H7 (cell line): ENCODE results near the gene ZC3H12A. TPM values are rescaled to one million over a fixed set of nuclear protein-coding genes. Genes with fewer than 3 reads are reported as not detected.

Experiments
- DNase-seq: peaks from one replicate; pipeline ENCODE4 v3.0.0; 2012
- H3K27me3 ChIP-seq: 2 replicates; pipeline ENCODE4 v1.6.0; 2011; ENCODE audit warnings: mild to moderate bottlenecking, low read length; ENCODE audit not compliant: control insufficient read depth, insufficient read depth
- H3K36me3 ChIP-seq: replicated peaks from 2 replicates; pipeline ENCODE4 v1.5.1; 2011; ENCODE audit warnings: low read length; ENCODE audit not compliant: control insufficient read depth, insufficient read depth
- H3K4me3 ChIP-seq: 2 replicates; pipeline ENCODE4 v1.5.1; 2011; ENCODE audit warnings: low read depth, mild to moderate bottlenecking, control low read depth, low read length, moderate library complexity; ENCODE audit not compliant: insufficient read depth
- total RNA-seq: library from RNA; depleted of rRNA; stranded (reverse); fragments of >200 nt; shearing (Covaris generic); gene quantifications from 2 replicates; pipeline ENCODE4 v1.2.3, GENCODE V29; 2014

The ZC3H12A gene
- total RNA-seq, 1 experiment from 2014 or later = 12.3 TPM

- H3K27me3 ChIP-seq = peaks cover 6% of the 10 kb centered on the region
- no peak overlapping the region for H3K4me3 ChIP-seq
- H3K36me3 ChIP-seq = no peaks in the 10 kb centered on the region
- DNase-seq = no peak
Measured at GRCh38 chr1:37442644-37443043, 31.7 kb upstream of the ZC3H12A start.

- Histone ChIP-seq H3K36me3 (no peaks in the 10 kb centered on the region), H3K4me3 (no peak overlapping the region), H3K27me3 (peaks cover 6% of the 10 kb centered on the region)
- no peak for DNase-seq
Measured at GRCh38 chr1:37446874-37447273, 27.5 kb upstream of the ZC3H12A start.

- H3K27me3 ChIP-seq = peaks cover 2% of the 10 kb centered on the region
- no peak overlapping the region for H3K4me3 ChIP-seq
- peak; percentile 63 for DNase-seq
- H3K36me3 ChIP-seq = no peaks in the 10 kb centered on the region
Measured at GRCh38 chr1:37448185-37448584, 26.2 kb upstream of the ZC3H12A start.

GRCh38 chr1:37448691-37449417, 25.5 kb upstream of the ZC3H12A start:
- DNase-seq = no peak

GRCh38 chr1:37449936-37450335, 24.4 kb upstream of the ZC3H12A start:
- no peaks in the 10 kb centered on the region for H3K36me3 ChIP-seq
- DNase-seq = no peak
- peaks cover 2% of the 10 kb centered on the region for H3K27me3 ChIP-seq
- H3K4me3 ChIP-seq = no peak overlapping the region

More at GRCh38 chr1:37448691-37449417, 25.5 kb upstream of the ZC3H12A start:
- Histone ChIP-seq H3K27me3 (peaks cover 2% of the 10 kb centered on the region), H3K36me3 (no peaks in the 10 kb centered on the region), H3K4me3 (no peak overlapping the region)

GRCh38 chr1:37452416-37452815, 22.0 kb upstream of the ZC3H12A start:
- H3K4me3 ChIP-seq = peak overlapping the region; percentile 12; the same call in 1 of the 2 replicates
- no peaks in the 10 kb centered on the region for H3K36me3 ChIP-seq
- no peaks in the 10 kb centered on the region; the same call in 1 of the 2 replicates for H3K27me3 ChIP-seq
- DNase-seq = no peak

- no peaks in the 10 kb centered on the region for H3K27me3 ChIP-seq
- H3K4me3 ChIP-seq = no peak overlapping the region
- H3K36me3 ChIP-seq = no peaks in the 10 kb centered on the region
- DNase-seq = no peak
Measured at GRCh38 chr1:37453647-37454046, 20.7 kb upstream of the ZC3H12A start.

GRCh38 chr1:37455516-37455915, 18.9 kb upstream of the ZC3H12A start:
- no peaks in the 10 kb centered on the region for H3K36me3 ChIP-seq
- DNase-seq = no peak

GRCh38 chr1:37456614-37457013, 17.8 kb upstream of the ZC3H12A start:
- Histone ChIP-seq H3K4me3 (no peak overlapping the region), H3K36me3 (no peaks in the 10 kb centered on the region), H3K27me3 (no peaks in the 10 kb centered on the region)
- no peak for DNase-seq

More at GRCh38 chr1:37455516-37455915, 18.9 kb upstream of the ZC3H12A start:
- Histone ChIP-seq H3K27me3 (no peaks in the 10 kb centered on the region), H3K4me3 (no peak overlapping the region)

- Histone ChIP-seq H3K4me3 (no peak overlapping the region), H3K36me3 (no peaks in the 10 kb centered on the region), H3K27me3 (no peaks in the 10 kb centered on the region)
- DNase-seq = no peak
Measured at GRCh38 chr1:37458551-37458950, 15.8 kb upstream of the ZC3H12A start.

- H3K27me3 ChIP-seq = no peaks in the 10 kb centered on the region
- no peaks in the 10 kb centered on the region for H3K36me3 ChIP-seq
- no peak for DNase-seq
- H3K4me3 ChIP-seq = no peak overlapping the region
Measured at GRCh38 chr1:37461698-37462436, 12.5 kb upstream of the ZC3H12A start.

GRCh38 chr1:37464443-37464842, 9.9 kb upstream of the ZC3H12A start:
- Histone ChIP-seq H3K27me3 (no peaks in the 10 kb centered on the region), H3K36me3 (no peaks in the 10 kb centered on the region), H3K4me3 (no peak overlapping the region)
- no peak for DNase-seq

GRCh38 chr1:37465593-37466517, 8.5 kb upstream of the ZC3H12A start:
- no peaks in the 10 kb centered on the region for H3K27me3 ChIP-seq
- no peaks in the 10 kb centered on the region for H3K36me3 ChIP-seq
- no peak overlapping the region for H3K4me3 ChIP-seq
- no peak for DNase-seq

- no peak for DNase-seq
- Histone ChIP-seq H3K27me3 (peaks cover 1% of the 10 kb centered on the region; the same call in 1 of the 2 replicates), H3K36me3 (no peaks in the 10 kb centered on the region), H3K4me3 (no peak overlapping the region)
Measured at GRCh38 chr1:37468037-37468436, 6.3 kb upstream of the ZC3H12A start.
